Central memory CD8-positive, alpha-beta T cell (primary cell): ENCODE results near the gene ASB9.
A peak's percentile ranks its signal among the peaks of the same experiment; 100 is the strongest.
"Not testable (repeated sequence)": the region's sequence is repeated elsewhere in the genome, so short reads cannot be mapped to it uniquely, and the experiment has no call there.

Experiments
- ATAC-seq: fragments of 150-1000 bp; cut with Tn5 transposase; replicated peaks from 2 replicates; pipeline ENCODE4 v1.10.0; 2022; ENCODE audit warnings: mild to moderate bottlenecking, moderate FRiP score, moderate number of reproducible peaks; ENCODE audit not compliant: poor library complexity, severe bottlenecking; ENCODE audit errors: extremely low read depth
- DNase-seq, 2 donors: peaks; one replicate each; pipeline ENCODE4 v3.0.0; 2021; ENCODE audit warnings: low spot score in 2 of 2
- H3K27ac Mint-ChIP-seq: one replicate; pipeline ENCODE4 v1.8.0; 2022; ENCODE audit warnings: low read depth, mild to moderate bottlenecking, moderate library complexity, mixed read lengths
- H3K27me3 Mint-ChIP-seq: one replicate; pipeline ENCODE4 v1.8.0; 2022; ENCODE audit warnings: mixed read lengths
- H3K36me3 Mint-ChIP-seq: one replicate; pipeline ENCODE4 v1.8.0; 2022; ENCODE audit warnings: mild to moderate bottlenecking, moderate library complexity, mixed read lengths; ENCODE audit not compliant: insufficient read depth
- H3K4me1 Mint-ChIP-seq: one replicate; pipeline ENCODE4 v1.8.0; 2022; ENCODE audit warnings: mixed read lengths
- H3K4me3 Mint-ChIP-seq: one replicate; pipeline ENCODE4 v1.8.0; 2022; ENCODE audit warnings: mild to moderate bottlenecking, moderate library complexity, mixed read lengths
- H3K9me3 Mint-ChIP-seq: one replicate; pipeline ENCODE4 v1.8.0; 2022; ENCODE audit warnings: mixed read lengths

ASB9 gene

GRCh38 chrX:15269618-15270521 lies at the start of gene ASB9:
Gene ASB9 (minus strand): TSS chrX:15270083. CDS start chrX:15269874, 209 bp downstream.
- DNase-seq (no peak), ATAC-seq (peak; percentile 32)
- Mint-ChIP-seq H3K36me3 (no peaks in the 10 kb centered on the region), H3K27me3 (no peaks in the 10 kb centered on the region), H3K9me3 (no peaks in the 10 kb centered on the region), H3K27ac (no peak within 1 kb of the TSS), H3K4me1 (peaks cover 7% of the 10 kb centered on the region), H3K4me3 (peak within 1 kb of the TSS; percentile 51)

DNA sequence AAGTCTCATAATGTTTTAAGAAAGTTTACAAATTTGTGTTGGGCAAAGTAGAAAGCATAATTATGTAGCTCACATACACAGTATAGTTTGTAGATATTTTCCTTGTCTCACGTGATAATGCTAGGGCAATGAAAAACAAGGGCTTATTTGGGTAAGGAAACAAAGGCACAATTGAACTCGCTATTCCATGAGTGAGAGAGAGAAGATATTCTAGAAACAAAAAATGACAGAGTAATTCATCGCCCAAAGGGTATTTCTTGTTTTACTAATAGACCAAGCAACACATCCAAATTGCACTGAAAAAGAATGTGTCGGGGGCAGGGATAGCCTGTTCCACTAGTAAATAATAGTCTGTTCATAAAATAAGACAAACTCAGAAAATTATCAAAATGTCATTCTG lies 49.2 kb upstream of the ASB9 start:
- Mint-ChIP-seq H3K4me1 (no peaks in the 10 kb centered on the region), H3K9me3 (no peaks in the 10 kb centered on the region), H3K27me3 (no peaks in the 10 kb centered on the region), H3K4me3 (no peak overlapping the region), H3K36me3 (peaks cover 23% of the 10 kb centered on the region), H3K27ac (no peak overlapping the region)
- ATAC-seq (no peak), DNase-seq (no peak)

- H3K36me3 Mint-ChIP-seq: peaks cover 7% of the 10 kb centered on the region
- H3K4me3 Mint-ChIP-seq: no peak within 1 kb of the TSS
- no peaks in the 10 kb centered on the region for H3K27me3 Mint-ChIP-seq
- no peaks in the 10 kb centered on the region for H3K9me3 Mint-ChIP-seq
- DNase-seq (no peak), ATAC-seq (no peak)
- H3K27ac Mint-ChIP-seq: no peak within 1 kb of the TSS
- H3K4me1 Mint-ChIP-seq: no peaks in the 10 kb centered on the region
Measured at GRCh38 chrX:15315509-15315908, 45.6 kb upstream of the ASB9 start, which contains the start of gene ASB11. Gene ASB11 (minus strand): TSS chrX:15315640. CDS start chrX:15315605, 35 bp downstream.

DNA sequence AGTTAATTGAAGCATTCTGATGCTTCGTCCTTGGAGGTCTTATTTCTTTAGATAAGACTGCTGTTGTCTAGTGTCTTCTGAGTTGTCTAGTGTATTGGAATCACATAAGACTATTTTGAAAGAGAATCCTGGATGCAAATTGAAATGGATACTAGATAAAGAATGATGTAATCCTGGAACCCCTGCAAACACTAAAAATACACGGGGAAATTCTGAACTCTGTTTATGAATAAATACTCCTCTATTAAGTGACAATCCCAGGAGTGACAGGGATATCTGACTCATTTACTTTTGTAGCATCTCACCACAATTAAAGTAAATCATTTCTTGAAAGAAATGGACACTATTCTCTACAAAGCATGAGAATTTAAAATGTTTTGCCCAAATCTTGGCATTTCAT lies 44.6 kb upstream of the ASB9 start:
- Mint-ChIP-seq H3K4me1 (no peaks in the 10 kb centered on the region), H3K9me3 (no peaks in the 10 kb centered on the region), H3K36me3 (peaks cover 3% of the 10 kb centered on the region), H3K4me3 (no peak overlapping the region), H3K27me3 (no peaks in the 10 kb centered on the region), H3K27ac (no peak overlapping the region)
- no peak for ATAC-seq
- no peak for DNase-seq

GRCh38 chrX:15311119-15311518 lies 41.2 kb upstream of the ASB9 start:
- no peaks in the 10 kb centered on the region for H3K36me3 Mint-ChIP-seq
- no peak overlapping the region for H3K4me3 Mint-ChIP-seq
- H3K27ac Mint-ChIP-seq: no peak overlapping the region
- H3K27me3 Mint-ChIP-seq: peaks cover 9% of the 10 kb centered on the region
- DNase-seq: no peak
- H3K9me3 Mint-ChIP-seq: no peaks in the 10 kb centered on the region
- no peaks in the 10 kb centered on the region for H3K4me1 Mint-ChIP-seq
- ATAC-seq: no peak

- no peaks in the 10 kb centered on the region for H3K4me1 Mint-ChIP-seq
- H3K4me3 Mint-ChIP-seq: no peak overlapping the region
- no peak for DNase-seq
- H3K9me3 Mint-ChIP-seq: no peaks in the 10 kb centered on the region
- ATAC-seq: no peak
- no peak overlapping the region for H3K27ac Mint-ChIP-seq
- no peaks in the 10 kb centered on the region for H3K36me3 Mint-ChIP-seq
- H3K27me3 Mint-ChIP-seq: peaks cover 9% of the 10 kb centered on the region
Measured at GRCh38 chrX:15310117-15310516, 40.2 kb upstream of the ASB9 start.

GRCh38 chrX:15305899-15306298 lies 36.0 kb upstream of the ASB9 start:
- not testable (repeated sequence) for DNase-seq, H3K27me3 Mint-ChIP-seq, H3K4me1 Mint-ChIP-seq, H3K36me3 Mint-ChIP-seq, ATAC-seq, H3K27ac Mint-ChIP-seq, H3K9me3 Mint-ChIP-seq, H3K4me3 Mint-ChIP-seq

GRCh38 chrX:15301924-15302323 lies 32.0 kb upstream of the ASB9 start:
- DNase-seq (no peak), ATAC-seq (no peak)
- H3K9me3 Mint-ChIP-seq: no peaks in the 10 kb centered on the region
- no peaks in the 10 kb centered on the region for H3K36me3 Mint-ChIP-seq
- H3K27ac Mint-ChIP-seq: no peak overlapping the region
- no peak overlapping the region for H3K4me3 Mint-ChIP-seq
- H3K27me3 Mint-ChIP-seq: no peaks in the 10 kb centered on the region
- no peaks in the 10 kb centered on the region for H3K4me1 Mint-ChIP-seq

- H3K36me3 Mint-ChIP-seq: no peaks in the 10 kb centered on the region
- no peak for DNase-seq
Measured at GRCh38 chrX:15299941-15300851, 30.3 kb upstream of the ASB9 start.

DNA sequence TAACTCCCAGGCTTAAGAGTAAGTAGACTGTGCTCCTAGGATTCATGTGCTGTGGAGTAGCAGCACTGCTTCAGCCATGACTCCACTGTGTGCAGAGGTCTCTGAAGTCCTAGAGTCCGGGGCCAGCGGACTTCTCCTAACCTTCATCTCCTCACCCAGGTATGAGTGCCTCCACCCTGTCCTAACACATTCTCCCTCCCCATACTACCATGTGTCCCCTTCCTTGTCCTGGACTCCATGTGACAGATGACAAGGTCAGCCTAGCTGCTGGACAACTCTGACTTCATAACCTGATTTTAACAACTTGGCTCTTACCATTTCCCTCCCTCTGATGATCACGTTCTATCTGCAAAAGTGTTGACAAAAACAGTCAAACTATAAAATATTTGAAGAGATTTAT lies 28.9 kb upstream of the ASB9 start:
- no peaks in the 10 kb centered on the region for H3K4me1 Mint-ChIP-seq
- DNase-seq (no peak), ATAC-seq (no peak)
- H3K36me3 Mint-ChIP-seq: no peaks in the 10 kb centered on the region
- no peaks in the 10 kb centered on the region for H3K9me3 Mint-ChIP-seq
- no peak overlapping the region for H3K4me3 Mint-ChIP-seq
- H3K27ac Mint-ChIP-seq: no peak overlapping the region
- H3K27me3 Mint-ChIP-seq: no peaks in the 10 kb centered on the region

More at GRCh38 chrX:15299941-15300851, 30.3 kb upstream of the ASB9 start:
- no peaks in the 10 kb centered on the region for H3K27me3 Mint-ChIP-seq
- no peaks in the 10 kb centered on the region for H3K4me1 Mint-ChIP-seq
- H3K4me3 Mint-ChIP-seq: no peak overlapping the region
- no peak overlapping the region for H3K27ac Mint-ChIP-seq
- no peak for ATAC-seq
- H3K9me3 Mint-ChIP-seq: no peaks in the 10 kb centered on the region

- Mint-ChIP-seq H3K9me3 (no peaks in the 10 kb centered on the region), H3K27me3 (no peaks in the 10 kb centered on the region), H3K36me3 (no peaks in the 10 kb centered on the region), H3K4me3 (no peak overlapping the region), H3K4me1 (no peaks in the 10 kb centered on the region), H3K27ac (no peak overlapping the region)
- ATAC-seq (no peak), DNase-seq (no peak)
Measured at GRCh38 chrX:15298201-15298600, 28.3 kb upstream of the ASB9 start.

- Mint-ChIP-seq H3K27ac (no peak overlapping the region), H3K4me1 (no peaks in the 10 kb centered on the region), H3K36me3 (no peaks in the 10 kb centered on the region), H3K9me3 (no peaks in the 10 kb centered on the region), H3K4me3 (no peak overlapping the region), H3K27me3 (no peaks in the 10 kb centered on the region)
- ATAC-seq (no peak), DNase-seq (no peak)
Measured at GRCh38 chrX:15293451-15293850, 23.6 kb upstream of the ASB9 start.
